GM19023 (cell line): ENCODE results near the gene NHERF1.

Source experiments
- ATAC-seq: cut with Tn5 transposase; IDR thresholded peaks from one replicate; pipeline ENCODE4 v1.9.1; 2021; ENCODE audit warnings: mild to moderate bottlenecking, moderate library complexity; ENCODE audit not compliant: unreplicated experiment

The NHERF1 gene

GRCh38 chr17:74732042-74732867, 16.2 kb upstream of the NHERF1 start:
- no peak for ATAC-seq

- no peak for ATAC-seq
Observed at GRCh38 chr17:74733365-74734122, 14.9 kb upstream of the NHERF1 start.

GRCh38 chr17:74734256-74734655, 14.2 kb upstream of the NHERF1 start:
- ATAC-seq = no peak

GRCh38 chr17:74736513-74737298, 11.7 kb upstream of the NHERF1 start, which contains the start of gene RAB37:
TSS of gene RAB37 (plus strand) at chr17:74737256. CDS start at chr17:74737273, 17 bp downstream.
- ATAC-seq = peak; percentile 50

- ATAC-seq = no peak
Observed at GRCh38 chr17:74737299-74738050, 11.0 kb upstream of the NHERF1 start.

- peak; percentile 42 for ATAC-seq
Observed at GRCh38 chr17:74738051-74738996, 10.1 kb upstream of the NHERF1 start.

- ATAC-seq = no peak
Observed at GRCh38 chr17:74739227-74739831, 9.1 kb upstream of the NHERF1 start.

GRCh38 chr17:74740173-74740572, 8.3 kb upstream of the NHERF1 start:
- ATAC-seq = no peak

- no peak for ATAC-seq
Observed at GRCh38 chr17:74740641-74741387, 7.6 kb upstream of the NHERF1 start.

- no peak for ATAC-seq
Observed at GRCh38 chr17:74742153-74742515, 6.3 kb upstream of the NHERF1 start.

- no peak for ATAC-seq
Observed at GRCh38 chr17:74742978-74743545, 5.4 kb upstream of the NHERF1 start.

- ATAC-seq = no peak
Observed at GRCh38 chr17:74743755-74744154, 4.7 kb upstream of the NHERF1 start.

GRCh38 chr17:74744349-74744713, 4.1 kb upstream of the NHERF1 start:
- ATAC-seq = no peak

- ATAC-seq = no peak
Observed at GRCh38 chr17:74744714-74745547, 3.5 kb upstream of the NHERF1 start.

- no peak for ATAC-seq
Observed at GRCh38 chr17:74745548-74746177, 2.8 kb upstream of the NHERF1 start.

- no peak for ATAC-seq
Observed at GRCh38 chr17:74746376-74746775, 2.1 kb upstream of the NHERF1 start.

- no peak for ATAC-seq
Observed at GRCh38 chr17:74746922-74747321, 1.5 kb upstream of the NHERF1 start.
